Measurements from ENCODE around the gene ACKR4. TPM values are rescaled to one million over a fixed set of nuclear protein-coding genes. Genes with fewer than 3 reads are reported as not detected.
"Not testable (repeated sequence)": the region's sequence is repeated elsewhere in the genome, so short reads cannot be mapped to it uniquely, and the experiment has no call there.

ACKR4 gene
- total RNA-seq, 4 donors from 2014 or later, result 0.42 to 2.2 (median 0.84) TPM

DNA sequence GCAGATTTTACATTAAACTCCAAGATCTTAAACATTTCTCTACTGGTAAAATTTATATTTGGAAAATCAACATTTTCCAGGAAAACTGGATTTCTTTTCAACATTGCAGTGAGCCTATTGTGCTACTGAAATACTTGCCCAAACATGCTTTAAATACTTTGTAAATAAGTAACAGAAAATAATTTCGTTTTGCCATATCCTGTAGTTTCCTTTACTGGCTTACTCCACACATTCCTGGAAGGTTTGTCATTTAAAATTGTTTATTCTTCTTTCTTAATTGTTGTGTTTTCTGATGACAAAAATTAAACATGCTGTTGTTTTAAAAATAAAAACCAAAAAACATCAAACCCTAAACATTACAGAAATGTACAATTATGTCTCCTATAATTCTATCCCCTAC is 40.5 kb downstream of the ACKR4 start:
- Histone ChIP-seq H3K4me1 (no peaks in the 10 kb centered on the region), H3K27me3 (no peaks in the 10 kb centered on the region), H3K4me3 (no peak overlapping the region), H3K27ac (replicated peaks in 1 of 4) (no peak overlapping the region), H3K36me3 (peaks cover 20 to 65% (median 37%) of the 10 kb centered on the region in 4 donors), H3K9me3 (no peaks in the 10 kb centered on the region)
- TF ChIP-seq, protein P1, sequence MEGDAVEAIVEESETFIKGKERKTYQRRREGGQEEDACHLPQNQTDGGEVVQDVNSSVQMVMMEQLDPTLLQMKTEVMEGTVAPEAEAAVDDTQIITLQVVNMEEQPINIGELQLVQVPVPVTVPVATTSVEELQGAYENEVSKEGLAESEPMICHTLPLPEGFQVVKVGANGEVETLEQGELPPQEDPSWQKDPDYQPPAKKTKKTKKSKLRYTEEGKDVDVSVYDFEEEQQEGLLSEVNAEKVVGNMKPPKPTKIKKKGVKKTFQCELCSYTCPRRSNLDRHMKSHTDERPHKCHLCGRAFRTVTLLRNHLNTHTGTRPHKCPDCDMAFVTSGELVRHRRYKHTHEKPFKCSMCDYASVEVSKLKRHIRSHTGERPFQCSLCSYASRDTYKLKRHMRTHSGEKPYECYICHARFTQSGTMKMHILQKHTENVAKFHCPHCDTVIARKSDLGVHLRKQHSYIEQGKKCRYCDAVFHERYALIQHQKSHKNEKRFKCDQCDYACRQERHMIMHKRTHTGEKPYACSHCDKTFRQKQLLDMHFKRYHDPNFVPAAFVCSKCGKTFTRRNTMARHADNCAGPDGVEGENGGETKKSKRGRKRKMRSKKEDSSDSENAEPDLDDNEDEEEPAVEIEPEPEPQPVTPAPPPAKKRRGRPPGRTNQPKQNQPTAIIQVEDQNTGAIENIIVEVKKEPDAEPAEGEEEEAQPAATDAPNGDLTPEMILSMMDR (IDR thresholded peaks at IDR 0.05), result no peak
- TF ChIP-seq EP300 (IDR thresholded peaks at IDR 0.05) (no peak), POLR2A (IDR thresholded peaks at IDR 0.05; ENCODE audit: low read depth) (no peak), POLR2AphosphoS5 (IDR thresholded peaks at IDR 0.05) (no peak)
- WGBS, result 68% methylated on average over 1 of the region's 1 CpG
- DNase-seq (ENCODE audit: extremely low spot score), result no peak
- intact Hi-C loops (cut with DNase I), result no loop called here

DNA sequence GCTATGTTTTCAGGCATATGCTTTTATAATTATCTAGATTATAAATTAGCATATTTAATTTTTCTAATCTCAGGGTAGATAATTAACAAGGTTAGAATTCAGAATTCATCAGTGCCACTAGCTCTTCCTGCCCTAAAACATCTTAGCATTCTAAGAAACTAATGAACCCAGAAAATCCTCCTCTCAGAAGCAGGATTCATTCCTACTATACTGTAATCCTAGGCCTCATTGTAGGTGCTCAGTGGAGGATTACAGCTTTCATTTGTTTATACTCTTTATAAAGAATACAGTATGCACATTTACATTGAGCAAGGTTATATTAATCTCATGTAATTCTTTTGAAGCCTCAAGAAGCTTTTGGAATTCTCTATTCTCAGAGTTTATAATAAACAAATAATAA is 41.6 kb downstream of the ACKR4 start:
- Histone ChIP-seq H3K36me3 (peaks cover 20 to 69% (median 37%) of the 10 kb centered on the region in 4 donors), H3K27ac (replicated peaks in 1 of 4) (no peak overlapping the region)
- intact Hi-C loops (cut with DNase I), result no loop called here

GRCh38 chr3:132641427-132641826 is 44.4 kb downstream of the ACKR4 start:
- H3K27ac ChIP-seq (replicated peaks in 1 of 4); intact Hi-C loops (cut with DNase I); DNase-seq (ENCODE audit: extremely low spot score); H3K4me3 ChIP-seq; H3K4me1 ChIP-seq; H3K9me3 ChIP-seq; H3K27me3 ChIP-seq: not testable (repeated sequence)
- peaks cover 20 to 61% (median 36%) of the 10 kb centered on the region in 4 donors for H3K36me3 ChIP-seq
- WGBS, result 96% methylated on average over 2 of the region's 2 CpGs

More for the DNA sequence above, 41.6 kb downstream of the ACKR4 start:
- Histone ChIP-seq H3K4me1 (no peaks in the 10 kb centered on the region), H3K4me3 (no peak overlapping the region), H3K27me3 (no peaks in the 10 kb centered on the region), H3K9me3 (no peaks in the 10 kb centered on the region)
- no peak for DNase-seq (ENCODE audit: extremely low spot score)
- TF ChIP-seq, protein P1 (IDR thresholded peaks at IDR 0.05), result no peak
- TF ChIP-seq EP300 (IDR thresholded peaks at IDR 0.05) (no peak), POLR2AphosphoS5 (IDR thresholded peaks at IDR 0.05) (no peak), POLR2A (IDR thresholded peaks at IDR 0.05; ENCODE audit: low read depth) (no peak)

GRCh38 chr3:132641837-132642538 is 44.9 kb downstream of the ACKR4 start:
- peaks cover 17 to 61% (median 33%) of the 10 kb centered on the region in 4 donors for H3K36me3 ChIP-seq
- no peak overlapping the region for H3K27ac ChIP-seq (replicated peaks in 1 of 4)
- TF ChIP-seq, protein P1 (IDR thresholded peaks at IDR 0.05), result peak; percentile 63 to 82 (median 73)
- TF ChIP-seq EP300 (IDR thresholded peaks at IDR 0.05), result no peak
- no peaks in the 10 kb centered on the region for H3K4me1 ChIP-seq
- H3K9me3 ChIP-seq, result no peaks in the 10 kb centered on the region
- 75% methylated on average over 5 of the region's 5 CpGs for WGBS
- no peak for DNase-seq (ENCODE audit: extremely low spot score)
- H3K27me3 ChIP-seq, result no peaks in the 10 kb centered on the region
- H3K4me3 ChIP-seq, result no peak overlapping the region
- intact Hi-C loops (cut with DNase I), result loop anchor here (2.0 kb wide), 1 partner anchor 105 kb away; no protein-coding TSS in a partner anchor

- Histone ChIP-seq H3K4me3 (no peak overlapping the region), H3K4me1 (no peaks in the 10 kb centered on the region), H3K27me3 (no peaks in the 10 kb centered on the region), H3K27ac (replicated peaks in 1 of 4) (no peak overlapping the region), H3K9me3 (no peaks in the 10 kb centered on the region), H3K36me3 (peaks cover 12 to 56% (median 31%) of the 10 kb centered on the region in 4 donors)
- 62% methylated on average over 2 of the region's 2 CpGs for WGBS
- intact Hi-C loops (cut with DNase I), result loop anchor here (2.0 kb wide), 1 partner anchor 106 kb away; no protein-coding TSS in a partner anchor
- no peak for DNase-seq (ENCODE audit: extremely low spot score)
- TF ChIP-seq POLR2A (IDR thresholded peaks at IDR 0.05; ENCODE audit: low read depth) (no peak), POLR2AphosphoS5 (IDR thresholded peaks at IDR 0.05) (no peak), EP300 (IDR thresholded peaks at IDR 0.05) (no peak)
- TF ChIP-seq, protein P1 (IDR thresholded peaks at IDR 0.05), result no peak
These were observed 45.4 kb downstream of the ACKR4 start for GRCh38 chr3:132642539-132642847.
